CMK (cell line): ENCODE results near the gene HAGH.
"Not testable (repeated sequence)": the region's sequence is repeated elsewhere in the genome, so short reads cannot be mapped to it uniquely, and the experiment has no call there.

ENCODE experiments used
- DNase-seq: peaks from one replicate; pipeline ENCODE4 v3.0.0-alpha.2; 2010; ENCODE audit warnings: low read depth

The HAGH gene

GRCh38 chr16:1810106-1810505, 16.5 kb downstream of the HAGH start:
- no peak for DNase-seq

GRCh38 chr16:1809281-1809801, 17.3 kb downstream of the HAGH start:
- DNase-seq: no peak

GRCh38 chr16:1808691-1809090, 17.9 kb downstream of the HAGH start:
- no peak for DNase-seq

- no peak for DNase-seq
Observed at GRCh38 chr16:1807626-1808025, 19.0 kb downstream of the HAGH start.

- no peak for DNase-seq
Observed at GRCh38 chr16:1800701-1801100, 25.9 kb downstream of the HAGH start.

- not testable (repeated sequence) for DNase-seq
Observed at GRCh38 chr16:1799263-1799662, 27.4 kb downstream of the HAGH start.

GRCh38 chr16:1794908-1795666, 31.5 kb downstream of the HAGH start:
- DNase-seq: no peak

GRCh38 chr16:1794221-1794871, 32.3 kb downstream of the HAGH start:
- DNase-seq: no peak

- no peak for DNase-seq
Observed at GRCh38 chr16:1793578-1794220, 32.9 kb downstream of the HAGH start, which contains the start of gene IGFALS. TSS of gene IGFALS (minus strand) at chr16:1793705. CDS start at chr16:1793652, 53 bp downstream.

GRCh38 chr16:1792836-1793577, 33.6 kb downstream of the HAGH start:
- no peak for DNase-seq

- no peak for DNase-seq
Observed at GRCh38 chr16:1791943-1792812, 34.4 kb downstream of the HAGH start.

- DNase-seq: no peak
Observed at GRCh38 chr16:1791256-1791942, 35.2 kb downstream of the HAGH start.

- DNase-seq: no peak
Observed at GRCh38 chr16:1790611-1791255, 35.9 kb downstream of the HAGH start.

- DNase-seq: no peak
Observed at GRCh38 chr16:1790261-1790610, 36.4 kb downstream of the HAGH start.

- no peak for DNase-seq
Observed at GRCh38 chr16:1789643-1790045, 37.0 kb downstream of the HAGH start.

- no peak for DNase-seq
Observed at GRCh38 chr16:1788708-1789100, 37.9 kb downstream of the HAGH start.

GRCh38 chr16:1788095-1788707, 38.4 kb downstream of the HAGH start:
- DNase-seq: no peak

- no peak for DNase-seq
Observed at GRCh38 chr16:1787322-1788094, 39.1 kb downstream of the HAGH start.

- no peak for DNase-seq
Observed at GRCh38 chr16:1787056-1787321, 39.6 kb downstream of the HAGH start.
